Measurements from ENCODE around the gene GGTLC2.

GRCh38 chr22:22691716-22692701 is 47.6 kb downstream of the GGTLC2 start:
- TF ChIP-seq EZH2 (IDR thresholded peaks at IDR 0.05; ENCODE audit: borderline replicate concordance, low read depth, low read length, poor library complexity, severe bottlenecking) (no peak), CTCF (conservative IDR thresholded peaks at IDR 0.05; ENCODE audit: low read depth, low read length) (no peak)

All from A673 (cell line).